DMS153 (cell line): ENCODE data around the gene CFC1.
"Not testable (repeated sequence)": the region's sequence is repeated elsewhere in the genome, so short reads cannot be mapped to it uniquely, and the experiment has no call there.

Experiments used
- DNase-seq: peaks from one replicate; lab custom pipeline; 2025; lab: John Stamatoyannopoulos, UW

The CFC1 gene

GRCh38 chr2:130599393-130599792 is at the start of gene CFC1:
TSS of gene CFC1 (minus strand) at chr2:130599575. CDS start at chr2:130599287, 288 bp downstream.
- not testable (repeated sequence) for DNase-seq

- DNase-seq, result not testable (repeated sequence)
Observed at GRCh38 chr2:130641688-130642087, 42.3 kb upstream of the CFC1 start.

- not testable (repeated sequence) for DNase-seq
Observed at GRCh38 chr2:130638973-130639372, 39.6 kb upstream of the CFC1 start.

GRCh38 chr2:130628784-130629475 is 29.6 kb upstream of the CFC1 start:
- not testable (repeated sequence) for DNase-seq

GRCh38 chr2:130611140-130611539 is 11.8 kb upstream of the CFC1 start, which contains the start of gene POTEJ:
TSS of gene POTEJ (plus strand) at chr2:130611440. CDS start at chr2:130611533, 93 bp downstream.
- DNase-seq, result not testable (repeated sequence)

- DNase-seq, result not testable (repeated sequence)
Observed at GRCh38 chr2:130610486-130610885, 11.1 kb upstream of the CFC1 start.

GRCh38 chr2:130609002-130609920 is 9.9 kb upstream of the CFC1 start:
- DNase-seq, result not testable (repeated sequence)

- not testable (repeated sequence) for DNase-seq
Observed at GRCh38 chr2:130608276-130609001, 9.1 kb upstream of the CFC1 start.

- DNase-seq, result not testable (repeated sequence)
Observed at GRCh38 chr2:130601648-130602302, 2.4 kb upstream of the CFC1 start.

- DNase-seq, result not testable (repeated sequence)
Observed at GRCh38 chr2:130599926-130600325, 551 bp upstream of the CFC1 start.

- not testable (repeated sequence) for DNase-seq
Observed at GRCh38 chr2:130598463-130598862, 912 bp downstream of the CFC1 start.

- not testable (repeated sequence) for DNase-seq
Observed at GRCh38 chr2:130597994-130598393, 1.4 kb downstream of the CFC1 start.

- not testable (repeated sequence) for DNase-seq
Observed at GRCh38 chr2:130596757-130597156, 2.6 kb downstream of the CFC1 start.

- not testable (repeated sequence) for DNase-seq
Observed at GRCh38 chr2:130594011-130594410, 5.4 kb downstream of the CFC1 start.

GRCh38 chr2:130592791-130593414 is 6.5 kb downstream of the CFC1 start:
- DNase-seq, result not testable (repeated sequence)

- DNase-seq, result not testable (repeated sequence)
Observed at GRCh38 chr2:130590842-130591359, 8.5 kb downstream of the CFC1 start.

GRCh38 chr2:130590170-130590841 is 9.1 kb downstream of the CFC1 start:
- DNase-seq, result not testable (repeated sequence)

- DNase-seq, result not testable (repeated sequence)
Observed at GRCh38 chr2:130588688-130589458, 10.5 kb downstream of the CFC1 start.

- not testable (repeated sequence) for DNase-seq
Observed at GRCh38 chr2:130584726-130585125, 14.6 kb downstream of the CFC1 start.
